Activated gamma-delta T cell treated with anti-CD3 and anti-CD28 coated beads, Interleukin-2, amount 50 U/mL, for 16 hours (primary cell): ENCODE results near the gene ARRB2.

Source experiments
- DNase-seq: peaks from one replicate; pipeline ENCODE4 v3.0.0-alpha.2; 2020; ENCODE audit warnings: low read depth

The ARRB2 gene

GRCh38 chr17:4725646-4726310 lies 15.3 kb downstream of the ARRB2 start:
- DNase-seq = no peak

- no peak for DNase-seq
Measured at GRCh38 chr17:4728124-4728523, 17.7 kb downstream of the ARRB2 start.

- no peak for DNase-seq
Measured at GRCh38 chr17:4733073-4733531, 22.7 kb downstream of the ARRB2 start.

- DNase-seq = no peak
Measured at GRCh38 chr17:4734857-4735475, 24.5 kb downstream of the ARRB2 start.

- DNase-seq = no peak
Measured at GRCh38 chr17:4735876-4736651, 25.6 kb downstream of the ARRB2 start.

GRCh38 chr17:4738136-4739121 lies 28.0 kb downstream of the ARRB2 start:
- DNase-seq = no peak

GRCh38 chr17:4739122-4740024 lies 28.9 kb downstream of the ARRB2 start, which contains the start of the genes CXCL16 and ZMYND15:
TSS of gene CXCL16 (minus strand) at chr17:4739928. CDS start at chr17:4739339, 589 bp downstream.
TSS of gene ZMYND15 (plus strand) at chr17:4739833. CDS start at chr17:4740549, 716 bp downstream.
- no peak for DNase-seq

GRCh38 chr17:4740025-4740351 lies 29.6 kb downstream of the ARRB2 start:
- DNase-seq = no peak

- DNase-seq = no peak
Measured at GRCh38 chr17:4740584-4740983, 30.2 kb downstream of the ARRB2 start.

- DNase-seq = no peak
Measured at GRCh38 chr17:4741544-4741943, 31.1 kb downstream of the ARRB2 start.

GRCh38 chr17:4742133-4742532 lies 31.7 kb downstream of the ARRB2 start:
- no peak for DNase-seq

- no peak for DNase-seq
Measured at GRCh38 chr17:4742629-4743028, 32.2 kb downstream of the ARRB2 start.

- DNase-seq = no peak
Measured at GRCh38 chr17:4743216-4743615, 32.8 kb downstream of the ARRB2 start.

- DNase-seq = no peak
Measured at GRCh38 chr17:4743898-4744297, 33.5 kb downstream of the ARRB2 start.

- DNase-seq = no peak
Measured at GRCh38 chr17:4744999-4745969, 34.9 kb downstream of the ARRB2 start.

GRCh38 chr17:4747847-4748246 lies 37.4 kb downstream of the ARRB2 start:
- DNase-seq = no peak

- DNase-seq = no peak
Measured at GRCh38 chr17:4748686-4749085, 38.3 kb downstream of the ARRB2 start.

GRCh38 chr17:4750606-4751005 lies 40.2 kb downstream of the ARRB2 start:
- DNase-seq = no peak

- no peak for DNase-seq
Measured at GRCh38 chr17:4751932-4752331, 41.5 kb downstream of the ARRB2 start.

- DNase-seq = no peak
Measured at GRCh38 chr17:4753392-4753791, 43.0 kb downstream of the ARRB2 start.
